HCT116 (cell line): Measurements from ENCODE around the gene PXN. TPM values are rescaled to one million over a fixed set of nuclear protein-coding genes. Genes with fewer than 3 reads are reported as not detected.

Source experiments
- ATAC-seq: fragments of 200-7000 bp; cut with Tn5 transposase; 2 replicates; pipeline ENCODE4 v1.9.1; 2020; ENCODE audit warnings: mild to moderate bottlenecking, moderate library complexity
- BruUV-seq: library from RNA; stranded (reverse); fragments of 400-500 nt; replicated peaks from 2 replicates; lab custom pipeline; 2021; lab: Mats Ljungman, UMichigan
- CTCF ChIA-PET: fragments of 300-600 bp; sonication (Branson Sonifier 250); formaldehyde crosslinking; loops from one replicate; lab custom pipeline; 2021; ENCODE audit warnings: antibody characterized with exemption; lab: Charles Lee
- POLR2A ChIA-PET: fragments of 300-600, 350-600 bp; sonication (Branson Sonifier 250); formaldehyde crosslinking; loops from one replicate; lab custom pipeline; 2021; ENCODE audit warnings: antibody characterized with exemption; lab: Charles Lee
- RAD21 ChIA-PET, 2 experiments: fragments of 300-600 bp; sonication (Branson Sonifier 250); formaldehyde crosslinking; loops; one replicate each; lab custom pipeline; 2023; ENCODE audit warnings: low total read pairs in 2 of 2; ENCODE audit not compliant: uncharacterized antibody in 2 of 2, unreplicated experiment in 2 of 2, low non-redundant PET in 1 of 2; lab: Charles Lee
- DNase-seq: peaks from one replicate; pipeline ENCODE4 v3.0.0-alpha.2; 2010; ENCODE audit warnings: low read depth, low spot score
- H2AFZ ChIP-seq: fragments of 200-600 bp; shearing (Covaris generic), sonication (generic); 2 replicates; pipeline ENCODE4 v1.6.1; 2017; ENCODE audit warnings: low read depth, mixed run types, mixed read lengths, antibody characterized with exemption, low read length; ENCODE audit not compliant: poor library complexity, severe bottlenecking
- H3K27ac ChIP-seq: 2 replicates; pipeline ENCODE4 v1.5.1; 2012; ENCODE audit warnings: low read depth, low read length
- H3K27me3 ChIP-seq: fragments of 200-600 bp; sonication (generic); 2 replicates; pipeline ENCODE4 v1.6.1; 2016; ENCODE audit warnings: mixed run types, low read length, mixed read lengths; ENCODE audit not compliant: insufficient read depth
- H3K36me3 ChIP-seq, 2 experiments: fragments of 200-500 bp in 1 of 2; fragments of 200-600 bp in 1 of 2; sonication (Bioruptor generic) in 1 of 2; sonication (generic) in 1 of 2; 2 replicates each; pipeline versions ENCODE4 v1.5.1 to v1.6.1; 2014 to 2016; ENCODE audit warnings: low read length in 2 of 2, inconsistent platforms in 1 of 2, mixed read lengths in 1 of 2, mixed run types in 1 of 2; ENCODE audit not compliant: insufficient read depth in 2 of 2, control insufficient read depth in 1 of 2
- H3K4me1 ChIP-seq, 2 experiments: fragments of 200-600 bp in 1 of 2; sonication (generic) in 1 of 2; 2 replicates each; pipeline versions ENCODE4 v1.5.1 to v1.6.1; 2012 to 2017; ENCODE audit warnings: low read length in 2 of 2, inconsistent platforms in 1 of 2, mild to moderate bottlenecking in 1 of 2, mixed read lengths in 1 of 2, mixed run types in 1 of 2, moderate library complexity in 1 of 2; ENCODE audit not compliant: insufficient read depth in 2 of 2, control insufficient read depth in 1 of 2
- H3K4me2 ChIP-seq: fragments of 200-600 bp; sonication (generic); 2 replicates; pipeline ENCODE4 v1.6.1; 2017; ENCODE audit warnings: mixed run types, low read length, mixed read lengths
- H3K4me3 ChIP-seq, 2 experiments: fragments of 200-600 bp in 1 of 2; sonication (generic) in 1 of 2; replicated peaks in 1 of 2; 2 replicates each; pipeline ENCODE4 v1.5.1; 2011 to 2016; ENCODE audit warnings: low read length in 2 of 2, control low read depth in 1 of 2, low read depth in 1 of 2, mild to moderate bottlenecking in 1 of 2, mixed read lengths in 1 of 2, mixed run types in 1 of 2
- H3K79me2 ChIP-seq: fragments of 200-600 bp; sonication (generic); 2 replicates; pipeline ENCODE4 v1.6.1; 2017; ENCODE audit warnings: mild to moderate bottlenecking, mixed run types, low read length, moderate library complexity, mixed read lengths; ENCODE audit not compliant: insufficient read depth
- H3K9ac ChIP-seq: fragments of 200-600 bp; sonication (generic); 2 replicates; pipeline ENCODE4 v1.6.1; 2016; ENCODE audit warnings: low read length, mixed read lengths
- H3K9me2 ChIP-seq: fragments of 200-600 bp; sonication (generic), shearing (Covaris generic); 2 replicates; pipeline ENCODE4 v1.6.1; 2017; ENCODE audit warnings: mixed run types, mild to moderate bottlenecking, moderate library complexity; ENCODE audit not compliant: insufficient read depth
- H3K9me3 ChIP-seq, 2 experiments: fragments of 200-500 bp in 1 of 2; fragments of 200-600 bp in 1 of 2; sonication (Bioruptor generic) in 1 of 2; sonication (generic) in 1 of 2; 2 replicates each; pipeline ENCODE4 v1.6.1; 2014 to 2017; ENCODE audit warnings: low read length in 2 of 2, mixed read lengths in 2 of 2, inconsistent platforms in 1 of 2, low read depth in 1 of 2, mild to moderate bottlenecking in 1 of 2, mixed run types in 1 of 2, moderate library complexity in 1 of 2; ENCODE audit not compliant: control insufficient read depth in 1 of 2, insufficient read depth in 1 of 2
- H4K20me1 ChIP-seq: fragments of 200-600 bp; sonication (generic), shearing (Covaris generic); 2 replicates; pipeline ENCODE4 v1.6.1; 2017; ENCODE audit warnings: mixed run types, mild to moderate bottlenecking, moderate library complexity; ENCODE audit not compliant: insufficient read depth
- ATF3 ChIP-seq: IDR thresholded peaks from 2 replicates; pipeline ENCODE4 v1.6.1; 2012
- CTCF ChIP-seq, 3 experiments: fragments of 200-600 bp in 1 of 3; sonication (generic) in 1 of 3; IDR thresholded peaks in 2 of 3; conservative IDR thresholded peaks in 1 of 3; 2 replicates each; pipeline ENCODE4 v1.5.1; 2012 to 2017; ENCODE audit warnings: low read depth in 2 of 3, low read length in 2 of 3, antibody characterized with exemption in 1 of 3, borderline replicate concordance in 1 of 3, control low read depth in 1 of 3, mild to moderate bottlenecking in 1 of 3, mixed read lengths in 1 of 3, mixed run types in 1 of 3, moderate library complexity in 1 of 3; ENCODE audit not compliant: insufficient read depth in 1 of 3
- FOSL1 ChIP-seq: IDR thresholded peaks from 2 replicates; pipeline ENCODE4 v1.6.1; 2012; ENCODE audit warnings: low read depth
- JUND ChIP-seq: IDR thresholded peaks from 2 replicates; pipeline ENCODE4 v1.6.1; 2012
- MAX ChIP-seq: IDR thresholded peaks from 2 replicates; pipeline ENCODE4 v1.6.1; 2012
- POLR2A ChIP-seq: IDR thresholded peaks from 2 replicates; pipeline ENCODE4 v1.7.0; 2011; ENCODE audit warnings: borderline replicate concordance; ENCODE audit not compliant: insufficient read depth, insufficient read length; ENCODE audit errors: extremely low read depth
- RAD21 ChIP-seq: IDR thresholded peaks from 2 replicates; pipeline ENCODE4 v1.6.1; 2012; ENCODE audit warnings: low read depth, mild to moderate bottlenecking
- REST ChIP-seq: IDR thresholded peaks from 2 replicates; pipeline ENCODE4 v1.6.1; 2012; ENCODE audit warnings: low read depth
- SIN3A ChIP-seq: IDR thresholded peaks from 2 replicates; pipeline ENCODE4 v1.6.1; 2012; ENCODE audit warnings: low read depth
- intact Hi-C: fragments of 100-400 bp; cut with micrococcal nuclease; formaldehyde crosslinking; loops from 2 replicates; pipeline ENCODE4 v1.10.0; 2022
- total RNA-seq: library from RNA; stranded (reverse); gene quantifications from one replicate; pipeline ENCODE4 v1.2.1, GENCODE V29; 2021; ENCODE audit not compliant: unreplicated experiment
- TF ChIP-seq, protein P1 (sequence below): IDR thresholded peaks from 2 replicates; pipeline ENCODE4 v1.6.1; 2011; ENCODE audit warnings: mild to moderate bottlenecking, low read length, moderate library complexity; ENCODE audit not compliant: insufficient replicate concordance; ENCODE audit errors: extremely low read depth

Gene PXN
- total RNA-seq, 1 experiment from 2014 or later: 211 TPM

DNA sequence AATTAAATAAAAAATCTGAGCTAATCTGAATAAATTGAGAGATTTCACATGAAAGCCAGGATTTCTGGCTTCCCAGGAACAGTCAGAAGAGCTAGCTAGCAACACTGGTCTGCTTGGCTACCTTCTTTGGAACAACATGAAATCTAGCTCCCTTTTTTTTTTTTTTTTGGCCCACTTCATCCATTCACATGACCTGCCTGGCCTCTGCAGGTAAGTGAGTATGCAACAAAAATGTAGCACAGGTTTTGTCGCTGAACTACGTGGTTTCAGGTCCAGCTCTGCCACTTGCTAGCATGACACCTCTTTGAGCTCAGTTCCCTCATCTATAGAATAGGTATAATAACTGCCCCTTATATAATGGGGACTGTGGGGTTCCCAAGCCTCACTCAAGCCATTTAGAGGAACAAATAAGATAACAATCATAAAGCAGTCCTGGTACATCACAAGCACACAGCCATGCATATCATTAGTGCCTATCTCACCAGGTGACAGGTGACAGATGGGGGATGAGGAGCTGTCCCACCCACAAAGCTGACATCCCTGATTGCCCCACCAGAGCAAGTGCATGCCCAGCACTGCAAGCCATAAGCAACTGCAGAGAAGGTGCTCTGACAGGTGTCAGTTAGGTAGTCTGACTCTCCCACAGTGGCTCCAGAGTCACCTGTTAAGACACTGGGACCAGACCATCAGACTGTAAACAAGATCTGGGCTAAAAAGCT lies 25.6 kb downstream of the PXN start:
- no peak for DNase-seq
- no peak overlapping the region for H2AFZ ChIP-seq
- H3K9ac ChIP-seq: no peak overlapping the region
- no peaks in the 10 kb centered on the region for H3K9me3 ChIP-seq
- intact Hi-C loops: loop anchor here (10.0 kb wide), 1 partner anchor 195 kb away; the partner anchor contains the start of gene COX6A1
- TF ChIP-seq JUND (no peak), POLR2A (no peak), FOSL1 (no peak), RAD21 (no peak), SIN3A (no peak), CTCF (IDR thresholded peaks at IDR 0.05 in 2 of 3, conservative IDR thresholded peaks at IDR 0.05 in 1 of 3; ENCODE audit: borderline replicate concordance in 1 of 3, insufficient read depth in 1 of 3, low read depth in 2 of 3, low read length in 2 of 3) (no peak), REST (no peak), ATF3 (no peak), MAX (no peak)
- TF ChIP-seq, protein P1, sequence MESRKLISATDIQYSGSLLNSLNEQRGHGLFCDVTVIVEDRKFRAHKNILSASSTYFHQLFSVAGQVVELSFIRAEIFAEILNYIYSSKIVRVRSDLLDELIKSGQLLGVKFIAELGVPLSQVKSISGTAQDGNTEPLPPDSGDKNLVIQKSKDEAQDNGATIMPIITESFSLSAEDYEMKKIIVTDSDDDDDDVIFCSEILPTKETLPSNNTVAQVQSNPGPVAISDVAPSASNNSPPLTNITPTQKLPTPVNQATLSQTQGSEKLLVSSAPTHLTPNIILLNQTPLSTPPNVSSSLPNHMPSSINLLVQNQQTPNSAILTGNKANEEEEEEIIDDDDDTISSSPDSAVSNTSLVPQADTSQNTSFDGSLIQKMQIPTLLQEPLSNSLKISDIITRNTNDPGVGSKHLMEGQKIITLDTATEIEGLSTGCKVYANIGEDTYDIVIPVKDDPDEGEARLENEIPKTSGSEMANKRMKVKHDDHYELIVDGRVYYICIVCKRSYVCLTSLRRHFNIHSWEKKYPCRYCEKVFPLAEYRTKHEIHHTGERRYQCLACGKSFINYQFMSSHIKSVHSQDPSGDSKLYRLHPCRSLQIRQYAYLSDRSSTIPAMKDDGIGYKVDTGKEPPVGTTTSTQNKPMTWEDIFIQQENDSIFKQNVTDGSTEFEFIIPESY: no peak
- TF ChIP-seq, all 23 proteins: peak for 0
- Histone ChIP-seq H3K27me3 (no peaks in the 10 kb centered on the region), H4K20me1 (no peaks in the 10 kb centered on the region; the same call in 1 of the 2 replicates), H3K4me3 (no peak overlapping the region), H3K79me2 (peaks cover 100% of the 10 kb centered on the region), H3K27ac (no peak overlapping the region), H3K4me1 (peaks cover 53 to 87% of the 10 kb centered on the region in 2 experiments), H3K36me3 (no peaks in the 10 kb centered on the region; a peak in 1 of 4 replicates), H3K9me2 (no peaks in the 10 kb centered on the region), H3K4me2 (peak overlapping the region; percentile 38)
- no peak for ATAC-seq
- CTCF ChIA-PET: interaction anchor here (1.1 to 3.5 kb wide), 4 partner anchors 8 to 26 kb away, joined by 3 to 13 read pairs (median 6); partner anchors contain the start of gene PXN
- POLR2A ChIA-PET: interaction anchor here (0.8 to 6.9 kb wide), 6 partner anchors 9 to 53 kb away, joined by 3 to 46 read pairs (median 7); partner anchors contain the start of genes RNU4-1, RNU4-2 and RPLP0
- RAD21 ChIA-PET: no interaction called here
- BruUV-seq: no TSS peak
